ENCODE measurements around the gene DNAJC18.
A peak's percentile ranks its signal among the peaks of the same experiment; 100 is the strongest.
"Not testable (repeated sequence)": the region's sequence is repeated elsewhere in the genome, so short reads cannot be mapped to it uniquely, and the experiment has no call there.

DNAJC18 gene

DNA sequence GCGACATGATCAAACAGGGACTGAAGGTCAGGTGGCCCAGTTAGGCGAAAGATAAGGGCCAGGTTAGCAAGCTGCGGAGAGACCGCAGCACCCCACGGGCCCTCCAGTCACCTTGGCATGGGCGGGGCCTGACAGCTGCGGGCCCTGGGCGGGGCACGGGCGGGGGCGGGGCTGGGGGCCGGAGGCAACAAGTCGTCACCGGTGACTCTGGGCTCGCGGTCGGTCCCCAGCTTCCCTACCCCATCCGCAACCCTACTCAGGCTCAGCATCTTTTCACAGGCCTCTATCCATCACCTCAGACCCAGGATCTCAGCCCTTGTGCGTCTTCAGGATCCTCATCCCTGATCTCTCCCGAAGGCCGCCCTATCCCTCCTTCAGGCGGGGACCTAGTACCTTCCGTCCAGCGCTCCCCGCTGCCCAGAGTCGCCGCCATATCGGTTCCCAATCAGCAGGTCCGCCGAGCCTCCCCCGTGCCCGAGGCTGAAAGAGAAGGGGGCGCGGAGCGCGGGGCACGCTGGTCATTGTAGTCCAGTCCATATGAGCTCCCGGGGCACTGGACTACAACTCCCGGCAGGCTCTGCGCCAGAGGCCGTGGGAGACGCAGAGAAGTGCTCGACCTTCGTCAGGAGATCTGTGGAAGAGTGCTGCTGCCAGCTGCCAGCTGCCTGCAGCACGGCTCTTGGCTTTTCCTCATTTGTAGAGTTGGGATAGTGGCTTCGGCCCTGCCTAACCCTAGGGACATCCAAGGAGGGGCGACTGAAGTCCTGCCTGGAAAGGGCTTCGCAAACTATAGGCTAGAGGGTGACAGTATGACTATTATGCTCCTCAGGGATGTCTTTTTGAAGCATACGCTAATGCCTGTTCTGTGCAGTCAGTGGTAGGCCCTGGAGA, at the start of gene DNAJC18:
Gene DNAJC18 (minus strand): TSS at position 513 of the 891 bp plus-strand sequence. CDS start 80 bp downstream, at position 433.
- DNase-seq (ENCODE audit: low read depth, low spot score) = peak; percentile 67

DNA sequence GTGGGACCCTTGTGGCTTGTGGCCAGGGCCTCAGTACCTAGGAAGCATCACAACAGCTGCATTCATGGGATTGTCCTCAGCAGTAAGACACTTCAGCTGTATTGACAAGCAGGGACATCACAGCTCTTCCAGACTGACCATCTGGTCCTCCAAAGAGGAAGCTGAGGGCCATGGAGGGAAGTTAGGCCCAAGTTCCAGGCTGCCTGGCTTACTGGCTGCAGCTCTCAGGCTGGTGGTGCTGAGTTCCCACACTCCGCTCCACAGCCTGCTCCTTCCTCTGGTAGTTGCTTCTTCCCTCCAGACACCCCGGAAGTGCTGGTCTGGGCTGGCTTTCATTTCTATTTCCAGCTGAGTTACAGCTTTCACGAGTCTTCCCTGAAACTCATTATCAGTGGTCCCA, 48.9 kb upstream of the DNAJC18 start:
- DNase-seq (ENCODE audit: low read depth, low spot score) = no peak

DNA sequence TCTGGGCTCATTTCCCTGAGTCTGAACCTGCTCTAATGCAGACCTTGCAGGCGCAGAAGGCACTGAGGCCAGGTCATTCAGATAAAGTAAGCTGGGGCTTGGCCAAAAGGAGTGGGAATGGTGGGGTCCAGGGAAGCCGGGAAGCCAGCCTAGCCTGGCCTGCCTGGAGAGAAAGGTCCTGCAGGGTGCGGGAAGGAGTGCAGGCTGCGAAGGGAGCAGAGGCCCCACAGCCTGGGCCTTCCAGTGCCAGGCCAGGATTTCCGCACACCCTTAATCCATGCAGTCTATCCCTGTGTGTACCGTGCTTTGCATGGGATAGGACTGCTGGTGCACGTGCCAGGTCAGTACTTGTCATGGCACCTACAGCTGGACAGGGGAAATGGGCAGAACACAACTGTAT, 46.9 kb upstream of the DNAJC18 start:
- DNase-seq (ENCODE audit: low read depth, low spot score) = no peak

DNA sequence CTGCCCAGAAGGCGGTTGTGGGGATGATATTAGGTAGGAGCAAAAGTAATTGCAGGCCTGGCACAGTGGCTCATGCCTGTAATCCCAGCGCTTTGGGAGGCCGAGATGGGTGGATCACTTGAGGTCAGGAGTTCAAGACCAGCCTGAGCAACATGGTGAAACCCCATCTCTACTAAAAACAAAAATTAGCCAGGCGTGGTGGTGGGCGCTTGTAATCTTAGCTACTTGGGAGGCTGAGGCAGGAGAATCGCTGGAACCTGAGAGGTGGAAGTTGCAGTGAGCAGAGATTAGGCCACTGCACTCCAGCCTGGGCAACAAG, 43.5 kb upstream of the DNAJC18 start:
- DNase-seq (ENCODE audit: low read depth, low spot score) = not testable (repeated sequence)

DNA sequence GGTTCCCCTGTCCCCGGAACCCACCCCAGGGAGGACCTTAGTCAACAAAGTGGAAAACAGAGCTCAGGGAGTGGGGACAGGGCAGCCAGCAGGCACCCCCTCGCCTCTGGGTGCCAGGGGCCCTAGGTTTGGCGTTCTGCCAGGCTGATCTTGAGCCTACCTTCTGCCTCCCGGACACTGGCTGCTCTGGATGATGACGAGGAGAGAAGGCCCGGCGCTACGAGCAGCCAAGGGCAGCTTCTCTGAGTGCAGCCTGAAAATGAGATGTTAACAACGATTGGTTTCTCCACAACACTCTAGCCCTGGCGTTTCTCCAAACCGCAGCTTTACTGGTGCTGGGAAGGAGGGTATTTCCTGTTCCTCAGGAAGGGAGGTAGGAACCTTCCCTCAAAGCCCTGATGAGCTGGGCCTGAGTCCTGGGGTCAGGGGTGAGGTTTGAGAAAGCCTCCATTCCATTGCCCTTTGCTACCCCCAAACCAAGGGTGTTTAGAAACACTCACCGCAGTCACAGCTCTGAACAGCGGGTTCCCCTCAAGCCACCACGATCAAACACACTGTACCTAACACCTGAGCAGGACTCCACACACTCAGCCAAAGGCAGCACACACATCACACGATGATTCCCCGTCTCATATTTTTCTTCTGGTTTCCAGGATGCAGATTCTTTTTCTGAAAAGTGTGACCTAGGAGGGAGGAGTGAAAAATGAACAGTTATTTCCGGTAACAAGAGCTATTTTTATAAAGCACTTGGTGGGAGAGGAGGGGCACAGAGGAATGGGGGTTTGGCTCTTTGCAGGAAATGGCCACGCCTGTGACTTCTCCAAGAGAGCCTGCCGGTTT, 42.9 kb upstream of the DNAJC18 start, which contains the start of gene STING1:
Gene STING1 (minus strand): TSS at position 709 of the 840 bp plus-strand sequence. CDS start 1,054 bp downstream, outside the sequence.
- DNase-seq (ENCODE audit: low read depth, low spot score) = peak; percentile 83

DNA sequence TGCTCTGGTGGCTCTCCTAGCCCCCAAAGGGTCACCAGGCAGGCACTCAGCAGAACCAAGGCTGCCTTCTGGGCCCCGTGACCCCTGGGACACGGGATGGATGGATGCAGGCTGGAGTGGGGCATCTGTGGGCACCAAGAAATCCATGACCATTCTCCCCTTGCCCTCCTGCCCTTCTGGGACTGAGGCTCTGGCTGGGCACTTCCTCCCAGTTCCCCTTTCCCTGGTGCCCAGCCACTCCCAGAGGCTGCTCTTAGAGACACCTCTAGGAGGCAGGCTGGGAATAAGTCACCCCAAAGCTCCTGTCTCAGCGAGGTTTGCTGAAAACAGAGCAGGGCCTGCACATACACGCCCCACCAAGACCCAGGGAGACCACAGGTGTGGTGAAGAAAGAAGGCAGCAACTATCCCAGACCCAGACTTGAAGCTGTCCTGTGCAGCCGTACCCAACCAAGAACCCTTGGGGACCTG, 42.3 kb upstream of the DNAJC18 start:
- DNase-seq (ENCODE audit: low read depth, low spot score) = no peak

DNA sequence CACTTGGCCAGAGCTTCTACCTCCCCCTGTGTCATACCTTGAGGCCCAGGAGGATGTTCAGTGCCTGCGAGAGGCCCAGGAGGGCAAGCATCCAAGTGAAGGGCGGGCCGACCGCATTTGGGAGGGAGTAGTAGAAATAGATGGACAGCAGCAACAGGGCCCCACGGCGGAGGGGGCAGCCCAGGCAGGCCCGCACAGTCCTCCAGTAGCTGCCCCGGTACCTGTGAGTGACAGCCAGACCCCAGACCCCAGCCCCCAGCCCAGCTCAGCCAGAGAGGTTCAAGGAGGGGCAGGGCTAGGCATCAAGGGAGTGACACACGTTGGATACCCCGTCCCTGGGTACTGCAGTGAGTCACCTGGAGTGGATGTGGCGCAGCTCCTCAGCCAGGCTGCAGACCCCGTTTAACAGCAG, 41.8 kb upstream of the DNAJC18 start:
- DNase-seq (ENCODE audit: low read depth, low spot score) = no peak

DNA sequence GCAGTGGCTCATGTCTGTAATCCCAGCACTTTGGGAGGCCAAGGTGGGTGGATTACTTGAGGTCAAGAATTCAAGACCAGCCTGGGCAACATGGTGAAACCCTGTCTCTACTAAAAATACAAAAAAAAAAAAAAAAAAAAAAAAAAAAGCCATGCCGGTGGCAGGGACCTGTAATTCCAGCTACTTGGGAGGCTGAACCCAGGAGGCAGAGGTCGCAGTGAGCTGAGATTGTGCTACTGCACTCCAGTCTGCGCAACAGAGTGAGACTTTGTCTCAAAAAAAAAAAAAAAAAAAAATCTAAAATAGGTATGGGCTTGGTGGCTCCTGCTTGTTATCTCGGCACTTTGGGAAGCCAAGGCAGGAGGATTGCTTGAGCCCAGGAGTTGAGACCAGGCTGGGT, 40.4 kb upstream of the DNAJC18 start:
- DNase-seq (ENCODE audit: low read depth, low spot score) = not testable (repeated sequence)

DNA sequence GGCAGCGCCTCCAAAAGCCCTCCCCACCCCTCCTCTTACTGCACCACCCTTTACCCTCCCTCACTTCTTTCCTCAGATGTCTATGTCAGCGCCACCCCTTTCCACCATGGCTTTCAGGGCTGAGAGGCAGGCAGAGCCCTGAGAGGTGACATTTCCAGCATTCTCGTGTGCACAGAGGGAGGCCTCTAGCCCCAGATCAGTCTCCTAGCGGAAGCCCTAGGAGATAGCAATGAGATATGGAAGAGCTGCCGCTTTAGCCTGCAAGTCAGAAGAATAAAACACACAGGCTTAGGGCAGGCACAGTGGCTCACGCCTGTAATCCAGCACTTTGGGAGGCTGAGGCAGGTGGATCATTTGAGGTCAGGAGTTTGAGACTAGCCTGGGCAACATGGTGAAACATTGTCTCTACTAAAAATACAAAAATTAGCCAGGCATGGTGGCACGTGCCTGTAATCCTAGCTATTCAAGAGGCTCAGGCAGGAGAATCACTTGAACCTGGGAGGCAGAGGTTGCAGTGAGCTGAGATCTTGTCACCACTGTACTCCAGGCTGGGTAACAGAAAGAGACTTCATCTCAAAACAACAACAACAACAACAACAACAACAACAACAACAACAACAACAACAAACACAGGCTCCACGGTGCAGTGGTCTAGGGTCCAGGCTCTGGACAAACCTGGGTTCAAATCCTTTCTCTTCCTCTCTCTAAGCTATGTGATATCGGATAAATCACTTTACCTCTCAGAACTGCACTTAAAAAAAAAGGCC, 39.5 kb upstream of the DNAJC18 start:
- not testable (repeated sequence) for DNase-seq (ENCODE audit: low read depth, low spot score)

DNA sequence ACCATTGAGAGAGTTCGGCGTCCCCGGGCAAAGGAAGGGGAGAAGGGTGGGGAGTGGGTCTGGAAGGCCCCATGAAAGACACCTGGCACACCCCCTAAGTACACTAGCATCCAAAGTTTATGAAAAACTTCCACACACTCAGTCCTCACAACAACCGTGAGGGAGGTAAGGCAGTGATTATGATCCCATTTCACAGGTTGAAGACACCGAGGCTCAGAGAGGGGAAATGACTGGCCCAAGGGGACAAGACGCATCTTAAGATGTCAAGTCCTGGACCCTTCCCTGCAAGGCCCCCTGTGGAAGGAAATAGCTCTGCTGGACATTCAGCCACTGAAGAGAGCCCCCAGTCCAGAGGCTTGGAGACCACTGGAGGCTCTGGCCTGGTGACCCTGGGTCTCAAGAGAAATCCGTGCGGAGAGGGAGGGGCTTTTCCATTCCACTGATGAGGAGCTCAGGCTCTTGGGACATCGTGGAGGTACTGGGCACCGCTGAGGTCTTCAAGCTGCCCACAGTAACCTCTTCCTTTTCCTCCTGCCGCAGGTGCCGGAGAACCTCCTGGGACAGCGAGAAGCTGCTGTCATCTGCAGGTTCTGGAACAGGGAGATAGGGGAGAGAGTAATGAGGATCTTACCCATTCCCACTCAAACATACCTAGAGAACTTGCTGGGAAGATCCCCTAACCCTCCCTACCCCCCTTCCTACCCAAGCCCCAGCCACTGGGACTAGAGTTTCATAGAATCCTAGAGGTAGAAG, 36.7 kb upstream of the DNAJC18 start:
- no peak for DNase-seq (ENCODE audit: low read depth, low spot score)

DNA sequence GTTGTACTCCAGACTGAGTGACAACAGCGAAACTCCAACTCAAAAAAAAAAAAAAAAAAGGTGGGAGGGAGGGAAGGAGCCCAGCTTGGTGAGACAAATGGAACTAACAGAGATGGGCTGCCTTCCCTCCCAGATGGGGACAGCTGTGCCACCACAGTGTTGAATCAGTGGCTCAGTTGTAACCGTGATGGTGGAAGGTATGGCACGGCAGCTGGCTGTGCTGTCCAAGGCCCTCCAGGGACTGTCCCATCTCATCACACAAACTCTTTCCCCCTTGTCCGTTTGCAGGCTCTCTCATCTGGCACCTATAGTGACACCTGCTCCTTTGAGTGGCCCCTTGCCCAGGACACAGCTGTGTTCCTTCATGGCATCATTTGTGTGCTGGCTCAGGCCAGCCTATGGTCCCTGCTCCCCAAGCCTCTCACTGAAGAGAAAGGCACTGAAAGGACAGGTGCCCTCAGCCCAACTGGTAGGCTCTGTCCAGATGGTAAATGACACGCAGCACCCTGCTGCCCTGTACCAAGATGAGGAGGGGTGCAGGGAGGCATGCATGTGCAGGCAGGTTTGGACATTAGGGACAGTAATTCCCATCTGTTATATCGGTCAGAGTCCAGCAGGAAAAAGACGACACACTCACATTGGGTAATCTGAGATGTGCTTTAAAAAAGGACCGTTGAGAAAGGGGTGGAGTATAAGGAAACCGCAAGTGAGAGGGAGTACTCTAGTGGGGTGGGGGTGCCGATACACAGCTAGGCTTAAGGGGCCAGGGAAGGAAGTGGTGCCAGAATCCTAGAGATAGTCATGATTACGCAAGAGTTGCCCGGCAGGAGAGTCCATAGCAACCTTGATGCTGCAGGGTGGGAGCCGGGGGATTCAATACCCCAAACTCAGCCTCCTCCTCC, 35.8 kb upstream of the DNAJC18 start:
- DNase-seq (ENCODE audit: low read depth, low spot score) = no peak

DNA sequence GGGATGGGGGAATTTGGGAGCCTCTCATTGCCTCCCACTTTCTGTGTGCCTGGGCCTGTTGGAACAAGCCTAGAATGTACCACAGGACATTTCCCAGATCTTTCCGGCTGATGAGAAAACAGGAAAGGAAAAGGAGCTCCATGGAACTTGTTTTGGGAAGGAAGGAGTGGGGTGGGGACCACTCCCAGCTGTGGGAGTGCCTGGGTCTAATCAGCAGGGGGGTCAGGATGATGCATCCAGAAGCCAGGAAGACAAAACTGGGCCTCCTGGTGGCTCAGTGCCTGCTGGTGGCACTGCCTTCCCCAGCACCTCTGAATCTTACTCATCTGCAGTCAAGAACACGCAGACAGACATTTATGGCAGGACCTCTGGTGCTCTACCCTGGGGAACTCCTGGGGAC, 34.2 kb upstream of the DNAJC18 start:
- DNase-seq (ENCODE audit: low read depth, low spot score) = no peak

DNA sequence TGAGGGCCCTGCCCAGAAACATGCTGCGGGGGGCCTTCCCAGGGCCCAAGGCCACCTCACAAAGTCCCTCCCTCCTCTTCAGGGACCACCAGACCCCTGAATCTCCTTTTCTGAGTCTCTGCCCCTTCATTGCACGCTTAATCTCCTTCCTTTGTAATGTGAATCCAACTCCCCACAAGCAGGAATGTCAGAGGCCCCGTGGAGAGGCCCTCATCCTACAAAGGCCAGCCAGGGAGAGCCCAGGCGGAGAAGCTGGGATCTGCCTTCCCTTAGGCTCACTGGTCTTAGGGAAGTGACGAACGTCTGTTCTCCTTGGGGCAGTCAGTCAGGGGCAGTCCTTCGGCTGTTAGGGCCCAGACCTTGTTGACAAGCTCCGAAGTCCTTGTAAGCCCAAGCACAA, 33.8 kb upstream of the DNAJC18 start:
- no peak for DNase-seq (ENCODE audit: low read depth, low spot score)

DNA sequence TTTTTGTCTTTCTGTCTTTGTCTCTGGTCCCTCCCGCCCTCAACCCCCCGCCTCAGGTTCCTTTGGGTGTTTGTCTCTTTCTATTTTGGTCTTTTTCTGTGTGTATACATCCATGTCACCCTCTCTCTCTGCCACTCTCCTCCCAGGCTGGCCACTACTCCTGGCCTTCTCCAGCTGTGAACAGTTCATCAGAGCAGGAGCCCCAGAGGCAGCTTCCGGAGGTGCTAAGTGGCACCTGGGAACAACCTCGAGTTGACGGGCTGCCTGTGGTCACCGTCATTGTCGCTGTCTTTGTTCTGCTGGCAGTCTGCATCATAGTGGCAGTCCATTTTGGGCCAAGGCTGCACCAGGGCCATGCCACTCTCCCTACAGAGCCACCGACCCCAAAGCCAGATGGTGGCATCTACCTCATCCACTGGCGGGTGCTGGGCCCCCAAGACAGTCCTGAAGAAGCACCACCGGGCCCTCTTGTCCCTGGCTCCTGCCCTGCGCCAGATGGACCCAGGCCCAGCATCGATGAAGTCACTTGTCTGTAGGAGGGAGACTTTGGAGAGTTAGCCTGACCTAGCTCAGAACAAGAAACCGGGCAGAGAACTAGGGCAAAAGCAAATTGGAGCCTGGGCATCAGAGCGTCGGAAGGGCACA, 33.2 kb upstream of the DNAJC18 start:
- DNase-seq (ENCODE audit: low read depth, low spot score) = no peak

DNA sequence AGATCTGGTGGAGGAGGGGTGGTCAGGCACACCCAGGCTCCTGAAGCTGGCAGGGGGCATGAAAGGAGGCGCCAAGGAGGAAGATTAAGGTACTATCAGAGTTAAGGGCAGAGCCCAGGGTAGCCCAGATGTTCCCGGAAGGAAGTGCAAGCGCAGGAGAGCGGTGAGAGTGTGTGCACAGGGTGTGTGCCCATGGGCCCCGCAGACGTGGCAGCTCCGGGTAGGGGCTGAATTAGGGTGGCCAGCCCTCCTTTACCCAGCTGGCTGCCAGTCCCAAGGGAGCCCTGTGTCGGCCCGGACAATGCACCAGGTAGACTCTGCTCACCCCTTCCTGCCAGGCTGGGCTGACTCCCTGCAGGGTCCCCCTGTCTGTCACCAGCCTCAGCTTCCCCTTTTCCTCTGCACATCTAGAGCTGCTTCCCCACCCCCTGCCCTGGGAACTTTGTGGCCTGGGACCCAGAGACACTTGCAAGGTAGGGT, 31.5 kb upstream of the DNAJC18 start, which contains the start of gene SMIM33:
Gene SMIM33 (plus strand): TSS at position 184 of the 480 bp plus-strand sequence. CDS start 118 bp downstream, at position 302.
- DNase-seq (ENCODE audit: low read depth, low spot score) = no peak

DNA sequence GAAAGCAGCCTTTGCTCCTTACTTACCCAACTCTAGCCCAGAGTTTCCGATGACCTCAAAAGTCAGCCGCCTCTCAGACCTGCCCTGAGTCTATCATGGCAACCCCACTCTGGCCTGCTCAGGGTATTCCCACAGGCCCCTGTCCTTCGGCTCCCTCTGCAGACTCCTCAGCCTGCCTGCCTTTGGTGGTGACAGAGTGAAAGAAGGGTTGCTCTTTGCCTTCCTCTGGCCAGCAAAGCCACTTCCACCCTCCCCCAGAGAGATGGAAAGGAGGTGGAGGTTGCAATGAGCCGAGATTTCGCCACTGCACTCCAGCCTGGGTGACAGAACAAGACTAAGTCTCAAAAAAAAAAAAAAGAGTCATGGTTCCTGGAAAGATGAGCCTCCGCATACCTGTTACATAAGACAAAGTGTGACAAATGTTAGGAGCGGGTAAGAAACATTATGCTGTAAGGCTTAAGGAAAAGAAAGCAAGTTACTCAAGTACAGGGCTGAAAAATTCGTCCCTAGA, 29.2 kb upstream of the DNAJC18 start:
- DNase-seq (ENCODE audit: low read depth, low spot score) = no peak

DNA sequence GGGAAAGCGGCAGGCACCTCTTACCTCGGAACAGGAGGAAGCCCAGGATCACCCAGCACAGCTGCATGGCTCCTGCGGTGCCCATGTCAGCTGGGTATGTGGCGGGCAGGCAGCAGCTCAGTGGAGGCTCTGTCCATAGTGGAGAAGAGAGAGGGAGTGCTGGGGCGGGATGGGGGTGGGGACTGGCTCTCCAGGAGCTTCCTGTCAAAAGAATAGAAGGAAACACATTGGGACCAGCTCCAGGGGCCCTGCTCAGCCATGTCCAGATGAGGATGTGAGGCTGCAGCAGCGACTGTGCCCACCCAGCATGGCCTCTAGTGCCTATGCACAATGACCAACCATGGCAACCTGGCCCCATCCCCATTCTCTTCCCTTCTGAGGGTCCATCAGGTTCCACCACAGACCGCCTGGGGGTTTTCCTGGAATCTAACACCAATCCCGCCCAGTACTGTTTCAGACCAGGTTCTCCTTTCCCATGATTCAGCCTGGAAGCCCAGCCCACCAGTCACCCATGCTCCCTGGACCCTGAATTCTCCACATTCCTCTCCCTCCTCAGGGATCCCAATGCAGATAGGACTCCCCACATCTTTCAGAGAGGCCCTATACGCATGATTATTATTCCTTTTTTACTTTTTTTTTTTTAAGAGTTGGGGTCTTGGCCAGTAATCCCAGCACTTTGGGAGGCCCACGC, 23.4 kb upstream of the DNAJC18 start, which contains the start of gene ECSCR:
Gene ECSCR (minus strand): TSS at position 158 of the 691 bp plus-strand sequence. CDS start 73 bp downstream, at position 85.
- no peak for DNase-seq (ENCODE audit: low read depth, low spot score)

DNA sequence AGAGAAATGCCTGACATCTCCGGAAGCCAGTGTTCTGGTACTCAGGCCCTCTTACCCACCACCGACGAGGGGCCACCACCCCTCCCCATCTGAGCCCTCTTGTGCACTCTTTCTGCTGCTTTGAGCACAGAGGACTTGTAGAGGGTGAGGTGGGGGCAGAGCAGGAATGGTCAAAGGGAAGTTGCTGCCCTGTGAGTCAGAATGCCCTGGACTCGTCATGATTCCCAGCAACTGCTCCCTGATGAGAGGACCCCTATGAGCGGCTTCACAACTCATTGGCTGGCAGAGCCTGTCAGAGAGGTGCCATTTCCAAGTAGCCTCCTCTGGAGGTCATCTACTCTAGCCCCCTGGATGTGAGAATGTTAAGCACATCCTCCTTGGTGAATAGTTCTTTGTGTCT, 22.4 kb upstream of the DNAJC18 start:
- DNase-seq (ENCODE audit: low read depth, low spot score) = no peak
